Measurements from ENCODE around the gene BIRC2. TPM values are rescaled to one million over a fixed set of nuclear protein-coding genes. Genes with fewer than 3 reads are reported as not detected.
A peak's percentile ranks its signal among the peaks of the same experiment; 100 is the strongest.

BIRC2 gene
- total RNA-seq, 1 donor: 108 TPM

DNA sequence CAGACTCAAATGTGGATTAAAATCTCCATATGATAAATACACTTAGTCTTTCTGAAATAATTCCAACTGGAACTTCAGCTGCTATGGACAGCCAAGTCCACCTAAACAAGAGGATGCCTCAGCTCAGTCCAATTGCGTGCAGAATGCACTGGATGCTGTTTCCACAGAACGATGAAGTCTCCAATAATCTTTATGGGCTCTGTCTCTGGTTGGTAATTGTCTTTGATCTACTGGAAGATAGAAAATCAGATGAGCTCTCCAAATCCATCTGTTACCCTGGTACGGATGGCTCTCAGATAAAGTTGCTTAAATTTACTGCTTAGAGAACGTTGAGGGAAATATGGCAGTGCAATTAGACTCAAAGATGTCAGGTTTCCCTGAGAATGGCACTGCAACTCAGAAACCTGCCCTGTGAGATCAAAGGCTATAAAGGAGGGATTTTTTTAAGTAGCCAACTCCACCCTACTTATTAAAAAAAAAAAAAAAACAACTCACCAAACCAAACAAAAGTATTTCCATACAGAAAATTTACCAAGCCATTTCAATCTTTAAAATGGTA, 30.6 kb upstream of the BIRC2 start:
- no peak for DNase-seq (ENCODE audit: low read depth)
- H3K4me3 ChIP-seq (ENCODE audit: low read depth, low read length): no peak overlapping the region
- TF ChIP-seq, protein P1, sequence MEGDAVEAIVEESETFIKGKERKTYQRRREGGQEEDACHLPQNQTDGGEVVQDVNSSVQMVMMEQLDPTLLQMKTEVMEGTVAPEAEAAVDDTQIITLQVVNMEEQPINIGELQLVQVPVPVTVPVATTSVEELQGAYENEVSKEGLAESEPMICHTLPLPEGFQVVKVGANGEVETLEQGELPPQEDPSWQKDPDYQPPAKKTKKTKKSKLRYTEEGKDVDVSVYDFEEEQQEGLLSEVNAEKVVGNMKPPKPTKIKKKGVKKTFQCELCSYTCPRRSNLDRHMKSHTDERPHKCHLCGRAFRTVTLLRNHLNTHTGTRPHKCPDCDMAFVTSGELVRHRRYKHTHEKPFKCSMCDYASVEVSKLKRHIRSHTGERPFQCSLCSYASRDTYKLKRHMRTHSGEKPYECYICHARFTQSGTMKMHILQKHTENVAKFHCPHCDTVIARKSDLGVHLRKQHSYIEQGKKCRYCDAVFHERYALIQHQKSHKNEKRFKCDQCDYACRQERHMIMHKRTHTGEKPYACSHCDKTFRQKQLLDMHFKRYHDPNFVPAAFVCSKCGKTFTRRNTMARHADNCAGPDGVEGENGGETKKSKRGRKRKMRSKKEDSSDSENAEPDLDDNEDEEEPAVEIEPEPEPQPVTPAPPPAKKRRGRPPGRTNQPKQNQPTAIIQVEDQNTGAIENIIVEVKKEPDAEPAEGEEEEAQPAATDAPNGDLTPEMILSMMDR (IDR thresholded peaks at IDR 0.05; ENCODE audit: insufficient read depth, low read depth, low read length): no peak

DNA sequence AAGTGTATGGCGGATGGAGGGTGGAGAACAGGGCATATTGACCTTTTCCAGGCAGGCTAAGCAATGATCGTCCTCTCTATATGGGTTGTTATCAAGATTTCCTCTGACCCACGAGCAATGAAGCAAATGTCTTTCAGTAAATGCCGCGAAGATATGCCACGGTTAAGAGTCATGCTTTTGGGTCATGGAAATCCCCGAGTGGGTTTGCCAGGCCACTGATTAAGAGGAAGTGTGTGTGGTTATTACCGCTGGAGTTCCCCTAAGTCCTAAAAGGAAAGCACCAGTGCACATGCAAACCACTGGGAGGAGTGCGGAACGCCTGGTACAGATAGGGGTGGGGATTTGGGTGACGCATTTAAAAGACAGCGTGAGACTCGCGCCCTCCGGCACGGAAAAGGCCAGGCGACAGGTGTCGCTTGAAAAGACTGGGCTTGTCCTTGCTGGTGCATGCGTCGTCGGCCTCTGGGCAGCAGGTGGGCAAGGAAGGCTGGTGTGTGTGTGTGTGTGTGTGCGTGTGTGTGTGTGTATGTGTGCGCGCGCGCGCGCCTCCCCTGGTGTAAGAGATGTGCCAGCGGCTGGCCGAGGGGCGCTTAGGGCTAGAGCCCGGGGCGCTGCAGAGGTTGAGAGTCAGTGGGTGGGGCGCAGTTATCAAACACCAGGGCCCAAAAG, 29.8 kb upstream of the BIRC2 start, which contains the start of gene BIRC3:
BIRC3 (plus strand) TSS at position 386 of the 669 bp plus-strand sequence. CDS start 7,026 bp downstream, outside the sequence.
- H3K4me3 ChIP-seq (ENCODE audit: low read depth, low read length): peak within 1 kb of the TSS; percentile 69
- DNase-seq (ENCODE audit: low read depth): peak; percentile 91
- TF ChIP-seq, protein P1 (IDR thresholded peaks at IDR 0.05; ENCODE audit: insufficient read depth, low read depth, low read length): peak; percentile 43

DNA sequence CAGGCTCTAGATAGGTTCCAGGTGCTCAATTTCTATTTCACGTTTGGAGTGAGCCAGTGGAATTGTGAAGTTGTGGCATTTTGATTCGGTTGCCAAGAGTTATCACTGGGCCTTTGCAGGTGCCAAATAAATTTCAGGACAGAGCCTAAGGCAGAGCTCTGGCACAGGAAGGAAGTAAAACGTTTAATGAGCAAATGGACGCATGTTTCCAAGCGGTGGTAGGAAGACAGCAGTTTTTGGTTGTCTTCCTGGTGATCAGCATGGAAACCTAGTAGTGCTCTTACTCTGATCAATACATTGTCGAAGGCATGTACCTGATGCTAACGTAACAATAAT, 29.3 kb upstream of the BIRC2 start:
- peak overlapping the region; percentile 69 for H3K4me3 ChIP-seq (ENCODE audit: low read depth, low read length)
- TF ChIP-seq, protein P1 (IDR thresholded peaks at IDR 0.05; ENCODE audit: insufficient read depth, low read depth, low read length): no peak
- DNase-seq (ENCODE audit: low read depth): no peak

DNA sequence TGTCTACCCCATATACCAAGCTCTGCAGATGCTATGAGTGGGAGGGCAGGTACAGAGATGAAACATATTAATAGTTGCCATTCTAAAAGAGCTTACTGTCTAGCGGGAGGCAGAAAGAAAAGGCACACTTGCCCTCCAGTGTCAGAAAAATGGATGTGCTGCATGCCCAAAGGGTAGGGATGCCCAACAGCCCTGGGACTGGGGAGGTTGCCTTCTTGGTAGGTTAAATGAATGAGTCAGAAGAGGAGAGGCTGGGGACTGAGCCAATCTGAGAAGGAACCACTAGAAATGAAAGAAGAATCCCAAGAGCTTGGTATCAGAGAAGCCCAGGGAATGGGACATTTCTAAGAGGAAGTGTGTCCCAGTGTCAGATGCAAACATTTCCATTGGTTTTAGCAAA, 28.5 kb upstream of the BIRC2 start:
- TF ChIP-seq, protein P1 (IDR thresholded peaks at IDR 0.05; ENCODE audit: insufficient read depth, low read depth, low read length): no peak
- no peak for DNase-seq (ENCODE audit: low read depth)
- no peak overlapping the region for H3K4me3 ChIP-seq (ENCODE audit: low read depth, low read length)

DNA sequence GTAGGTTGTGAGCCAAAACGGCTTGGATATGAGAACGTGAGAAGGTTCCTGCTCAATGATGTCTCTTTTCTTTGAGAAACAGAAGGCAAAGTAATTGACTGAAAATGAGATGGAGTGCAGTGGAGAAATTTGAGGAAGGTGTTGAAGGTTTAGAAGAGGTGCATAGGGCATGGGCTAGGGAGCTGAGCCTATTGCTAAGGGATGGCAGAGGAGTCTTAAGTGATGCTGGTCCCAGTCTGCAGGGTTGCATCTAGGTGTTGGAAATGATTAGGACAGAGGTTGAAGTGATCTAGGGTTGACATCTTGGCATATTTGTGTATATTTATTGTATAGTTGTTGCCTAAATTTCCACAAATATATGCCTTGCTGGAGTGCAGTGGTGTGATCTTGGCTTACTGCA, 27.5 kb upstream of the BIRC2 start:
- no peak overlapping the region for H3K4me3 ChIP-seq (ENCODE audit: low read depth, low read length)
- TF ChIP-seq, protein P1 (IDR thresholded peaks at IDR 0.05; ENCODE audit: insufficient read depth, low read depth, low read length): no peak
- no peak for DNase-seq (ENCODE audit: low read depth)

DNA sequence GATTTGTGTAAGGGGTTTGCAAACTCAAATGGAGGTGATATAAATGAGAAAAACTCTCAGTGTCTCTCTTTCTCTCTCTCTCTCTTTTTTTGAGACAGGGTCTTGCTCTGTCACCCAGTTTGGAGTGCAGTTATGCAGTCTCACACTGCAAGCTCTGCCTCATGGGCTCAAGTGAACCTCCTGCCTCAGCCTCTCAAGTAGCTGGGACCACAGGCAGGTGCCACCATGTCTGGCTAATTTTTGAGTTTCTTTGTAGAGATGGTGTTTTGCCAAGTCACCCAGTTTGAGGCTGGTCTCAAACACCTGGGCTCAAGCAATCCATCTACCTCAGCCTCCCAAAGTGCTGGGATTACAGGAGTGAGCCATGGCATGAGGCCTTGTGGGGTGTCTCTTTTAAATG, 26.8 kb upstream of the BIRC2 start:
- no peak for DNase-seq (ENCODE audit: low read depth)
- TF ChIP-seq, protein P1 (IDR thresholded peaks at IDR 0.05; ENCODE audit: insufficient read depth, low read depth, low read length): no peak
- H3K4me3 ChIP-seq (ENCODE audit: low read depth, low read length): no peak overlapping the region

All from fibroblast of villous mesenchyme (primary cell).